CD14-positive monocyte (primary cell): ENCODE data around the gene KRTAP1-3. TPM values are rescaled to one million over a fixed set of nuclear protein-coding genes. Genes with fewer than 3 reads are reported as not detected.
"Not testable (repeated sequence)": the region's sequence is repeated elsewhere in the genome, so short reads cannot be mapped to it uniquely, and the experiment has no call there.

ENCODE experiments used
- DNase-seq, 3 donors: peaks; one replicate each; pipeline ENCODE4 v3.0.0-alpha.2; 2011 to 2022
- H2AFZ ChIP-seq: 2 replicates; pipeline ENCODE4 v1.6.0; 2012; ENCODE audit warnings: mild to moderate bottlenecking, low read depth, low read length, inconsistent platforms; ENCODE audit not compliant: insufficient read depth, poor library complexity, severe bottlenecking
- H3K27ac ChIP-seq, 2 donors: 1 replicate in 1 of 2; 2 replicates in 1 of 2; pipeline ENCODE4 v1.5.1; 2012 to 2013; ENCODE audit warnings: low read length in 2 of 2, control low read depth in 1 of 2, inconsistent platforms in 1 of 2, low read depth in 1 of 2, mild to moderate bottlenecking in 1 of 2
- H3K27me3 ChIP-seq, 2 donors: one replicate each; pipeline versions ENCODE4 v1.6.0 to v1.6.1; 2011 to 2013; ENCODE audit warnings: low read length in 2 of 2; ENCODE audit not compliant: control insufficient read depth in 2 of 2, insufficient read depth in 2 of 2
- H3K36me3 ChIP-seq, 2 donors: replicated peaks in 1 of 2; 1 replicate in 1 of 2; 2 replicates in 1 of 2; pipeline versions ENCODE4 v1.5.1 to v1.6.1; 2012 to 2013; ENCODE audit warnings: low read length in 2 of 2, control low read depth in 1 of 2, inconsistent platforms in 1 of 2, mild to moderate bottlenecking in 1 of 2; ENCODE audit not compliant: insufficient read depth in 2 of 2, control insufficient read depth in 1 of 2
- H3K4me1 ChIP-seq, 2 donors: 1 replicate in 1 of 2; 2 replicates in 1 of 2; pipeline versions ENCODE4 v1.5.1 to v1.6.1; 2012 to 2013; ENCODE audit warnings: low read length in 2 of 2, control low read depth in 1 of 2, inconsistent platforms in 1 of 2, mild to moderate bottlenecking in 1 of 2, moderate library complexity in 1 of 2; ENCODE audit not compliant: insufficient read depth in 2 of 2, control insufficient read depth in 1 of 2
- H3K4me2 ChIP-seq: replicated peaks from 2 replicates; pipeline ENCODE3; 2012; ENCODE audit warnings: low read length, moderate library complexity, mild to moderate bottlenecking; ENCODE audit not compliant: poor library complexity, severe bottlenecking; ENCODE audit errors: extremely low read depth
- H3K4me3 ChIP-seq, 3 experiments: fragments of 200-600 bp in 1 of 3; sonication (generic) in 1 of 3; replicated peaks in 1 of 3; 1 replicate in 2 of 3; 2 replicates in 1 of 3; pipeline ENCODE4 v1.5.1; 2011 to 2013; ENCODE audit warnings: low read length in 3 of 3, mild to moderate bottlenecking in 3 of 3, control low read depth in 2 of 3, low read depth in 2 of 3, inconsistent platforms in 1 of 3, moderate library complexity in 1 of 3
- H3K79me2 ChIP-seq: 2 replicates; pipeline ENCODE4 v1.6.0; 2012; ENCODE audit warnings: mild to moderate bottlenecking, control low read depth, inconsistent platforms, low read length, moderate library complexity; ENCODE audit not compliant: insufficient read depth
- H3K9ac ChIP-seq: 2 replicates; pipeline ENCODE4 v1.6.0; 2017; ENCODE audit warnings: low read length, mild to moderate bottlenecking; ENCODE audit not compliant: insufficient read depth, poor library complexity, severe bottlenecking
- H3K9me3 ChIP-seq, 2 donors: replicated peaks in 1 of 2; 1 replicate in 1 of 2; 2 replicates in 1 of 2; pipeline versions ENCODE4 v1.5.1 to v1.6.1; 2012 to 2013; ENCODE audit warnings: low read length in 2 of 2, control low read depth in 1 of 2; ENCODE audit not compliant: control insufficient read depth in 1 of 2, insufficient read depth in 1 of 2
- H4K20me1 ChIP-seq: 2 replicates; pipeline ENCODE4 v1.6.0; 2012; ENCODE audit warnings: mild to moderate bottlenecking, low read length, control low read depth, moderate library complexity; ENCODE audit not compliant: insufficient read depth
- H3K27ac Mint-ChIP-seq, 7 donors: one replicate each; pipeline ENCODE4 v1.8.0; 2020; ENCODE audit warnings: mild to moderate bottlenecking in 7 of 7, mixed read lengths in 7 of 7, moderate library complexity in 6 of 7, inconsistent platforms in 2 of 7
- H3K27me3 Mint-ChIP-seq, 3 donors: one replicate each; pipeline ENCODE4 v1.8.0; 2021 to 2022; ENCODE audit warnings: low read depth in 3 of 3, mild to moderate bottlenecking in 3 of 3, mixed read lengths in 3 of 3, moderate library complexity in 3 of 3, inconsistent platforms in 1 of 3
- H3K36me3 Mint-ChIP-seq, 2 donors: one replicate each; pipeline ENCODE4 v1.8.0; 2020; ENCODE audit warnings: mixed read lengths in 2 of 2, inconsistent platforms in 1 of 2, mild to moderate bottlenecking in 1 of 2
- H3K4me1 Mint-ChIP-seq: one replicate; pipeline ENCODE4 v1.8.0; 2020; ENCODE audit warnings: mild to moderate bottlenecking, mixed read lengths
- H3K4me3 Mint-ChIP-seq, 2 donors: one replicate each; pipeline ENCODE4 v1.8.0; 2020; ENCODE audit warnings: mild to moderate bottlenecking in 2 of 2, mixed read lengths in 2 of 2, moderate library complexity in 1 of 2
- H3K9me3 Mint-ChIP-seq, 7 donors: one replicate each; pipeline ENCODE4 v1.8.0; 2020 to 2022; ENCODE audit warnings: mixed read lengths in 7 of 7, mild to moderate bottlenecking in 6 of 7, moderate library complexity in 6 of 7, inconsistent platforms in 2 of 7
- CTCF ChIP-seq: fragments of 200-600 bp; IDR thresholded peaks from one replicate; pipeline ENCODE4 v1.8.0; 2022; ENCODE audit warnings: antibody characterized with exemption, mild to moderate bottlenecking
- WGBS: methylation state at CpG from one replicate; pipeline ENCODE4 v1.1.5; 2013; ENCODE audit warnings: missing lambda C conversion rate; ENCODE audit not compliant: insufficient coverage; 5-methylcytosine and 5-hydroxymethylcytosine counted together
- intact Hi-C, 2 donors: fragments of 100-400 bp; cut with micrococcal nuclease; formaldehyde crosslinking; loops; one replicate each; pipeline versions ENCODE4 v1.15.0 to v1.15.1; 2023
- polyA plus RNA-seq, 3 donors: library from polyadenylated mRNA; depleted of rRNA in 1 of 3; unstranded in 2 of 3; stranded (reverse) in 1 of 3; fragments of 300-500 nt in 2 of 3; fragments of >200 nt in 1 of 3; fragmentation: Illumina TruSeq in 2 of 3; gene quantifications; 1 replicate in 2 of 3; 2 replicates in 1 of 3; pipeline ENCODE4 v1.2.3, GENCODE V29; 2012 to 2021

The KRTAP1-3 gene
- polyA plus RNA-seq, 3 donors, result not detected

- H4K20me1 ChIP-seq, H3K4me3 Mint-ChIP-seq, H3K9me3 ChIP-seq, DNase-seq, H3K9ac ChIP-seq, H3K27ac Mint-ChIP-seq, H3K36me3 Mint-ChIP-seq, H3K4me3 ChIP-seq, H3K4me2 ChIP-seq, H3K36me3 ChIP-seq, H3K4me1 Mint-ChIP-seq, H2AFZ ChIP-seq, H3K4me1 ChIP-seq, H3K9me3 Mint-ChIP-seq, H3K79me2 ChIP-seq, H3K27ac ChIP-seq, intact Hi-C loops: not testable (repeated sequence)
- WGBS, result 98% methylated on average over 5 of the region's 9 CpGs
- H3K27me3 ChIP-seq, result peaks cover 3 to 11% of the 10 kb centered on the region in 2 donors
- H3K27me3 Mint-ChIP-seq, result peaks cover 9 to 18% (median 11%) of the 10 kb centered on the region in 3 donors
These were observed 19.9 kb upstream of the KRTAP1-3 start for GRCh38 chr17:41054556-41054955.

GRCh38 chr17:41054025-41054424 lies 19.4 kb upstream of the KRTAP1-3 start:
- Histone ChIP-seq H3K36me3 (no peaks in the 10 kb centered on the region), H3K27me3 (peaks cover under 1 to 10% of the 10 kb centered on the region in 2 donors), H3K4me2 (no peak overlapping the region), H2AFZ (no peak overlapping the region), H3K9me3 (no peaks in the 10 kb centered on the region), H3K4me1 (no peaks in the 10 kb centered on the region), H3K79me2 (no peaks in the 10 kb centered on the region), H3K9ac (no peak overlapping the region), H3K4me3 (no peak overlapping the region), H3K27ac (no peak overlapping the region), H4K20me1 (no peaks in the 10 kb centered on the region)
- TF ChIP-seq CTCF, result no peak
- H3K4me1 Mint-ChIP-seq, result no peaks in the 10 kb centered on the region
- H3K9me3 Mint-ChIP-seq, result peaks cover 0 to 9% (median 2%) of the 10 kb centered on the region in 7 donors
- no peak for DNase-seq
- intact Hi-C loops, result no loop called here
- WGBS, result 96% methylated on average over 3 of the region's 4 CpGs
- H3K27ac Mint-ChIP-seq, result no peak overlapping the region
- H3K27me3 Mint-ChIP-seq, result peaks cover 5 to 13% (median 8%) of the 10 kb centered on the region in 3 donors
- no peak overlapping the region for H3K4me3 Mint-ChIP-seq
- H3K36me3 Mint-ChIP-seq, result no peaks in the 10 kb centered on the region
